H1 (cell line): ENCODE data around the gene FXYD7. TPM values are rescaled to one million over a fixed set of nuclear protein-coding genes. Genes with fewer than 3 reads are reported as not detected.
A peak's percentile ranks its signal among the peaks of the same experiment; 100 is the strongest.

Experiments used
- EZH2 ChIP-seq: fragments of 200-600 bp; sonication (generic); IDR thresholded peaks from 2 replicates; pipeline ENCODE4 v1.7.1; 2012; ENCODE audit warnings: low read depth, mild to moderate bottlenecking, moderate library complexity, low read length, inconsistent platforms; ENCODE audit not compliant: severe bottlenecking
- KDM1A ChIP-seq: fragments of 200-600, 300-600 bp; sonication (generic); IDR thresholded peaks from 2 replicates; pipeline ENCODE4 v1.7.1; 2016; ENCODE audit warnings: mild to moderate bottlenecking, low read length, borderline replicate concordance
- MAFK ChIP-seq: IDR thresholded peaks from 2 replicates; pipeline ENCODE4 v1.6.1; 2012; ENCODE audit warnings: low read depth, mild to moderate bottlenecking, improper control_type of control experiment, low read length
- RAD21 ChIP-seq, 2 experiments: IDR thresholded peaks in 1 of 2; conservative IDR thresholded peaks in 1 of 2; 2 replicates each; pipeline ENCODE4 v1.6.1; 2011; ENCODE audit warnings: low read depth in 2 of 2, low read length in 2 of 2, improper control_type of control experiment in 1 of 2, inconsistent platforms in 1 of 2, mild to moderate bottlenecking in 1 of 2, moderate library complexity in 1 of 2
- RFX5 ChIP-seq: IDR thresholded peaks from 2 replicates; pipeline ENCODE4 v1.6.1; 2011; ENCODE audit warnings: low read depth, low read length, improper control_type of control experiment, borderline replicate concordance
- SP4 ChIP-seq: IDR thresholded peaks from 2 replicates; pipeline ENCODE4 v1.6.1; 2012; ENCODE audit warnings: low read length, inconsistent platforms
- ZNF274 ChIP-seq: IDR thresholded peaks from 2 replicates; pipeline ENCODE4 v1.7.0; 2012; ENCODE audit warnings: low read length, borderline replicate concordance; ENCODE audit errors: extremely low read depth
- polyA plus RNA-seq, 7 experiments: library from polyadenylated mRNA; depleted of rRNA in 3 of 7; stranded (reverse) in 5 of 7; unstranded in 2 of 7; fragments of >200 nt in 5 of 7; fragments of 200-250 nt in 2 of 7; gene quantifications; 1 replicate in 5 of 7; 2 replicates in 1 of 7; 4 replicates in 1 of 7; pipeline versions ENCODE4 v1.2.1 to v1.2.3, GENCODE V29; 2011 to 2013; ENCODE audit warnings: missing spikeins in 2 of 7, mixed read lengths in 2 of 7
- total RNA-seq: library from RNA; stranded (reverse); fragmentation: NEBNext Ultra II Directional; extraction: Animal tissue kit (Norgen Biotek cat#: 25700); gene quantifications from 2 replicates; pipeline ENCODE4 v1.2.1, GENCODE V29; 2021

The FXYD7 gene
- total and polyA plus RNA-seq, 2 of the 8 experiments (the other 6 are each of a cell fraction or from before 2014, with no cell fraction given): 12.1 to 14.3 TPM

DNA sequence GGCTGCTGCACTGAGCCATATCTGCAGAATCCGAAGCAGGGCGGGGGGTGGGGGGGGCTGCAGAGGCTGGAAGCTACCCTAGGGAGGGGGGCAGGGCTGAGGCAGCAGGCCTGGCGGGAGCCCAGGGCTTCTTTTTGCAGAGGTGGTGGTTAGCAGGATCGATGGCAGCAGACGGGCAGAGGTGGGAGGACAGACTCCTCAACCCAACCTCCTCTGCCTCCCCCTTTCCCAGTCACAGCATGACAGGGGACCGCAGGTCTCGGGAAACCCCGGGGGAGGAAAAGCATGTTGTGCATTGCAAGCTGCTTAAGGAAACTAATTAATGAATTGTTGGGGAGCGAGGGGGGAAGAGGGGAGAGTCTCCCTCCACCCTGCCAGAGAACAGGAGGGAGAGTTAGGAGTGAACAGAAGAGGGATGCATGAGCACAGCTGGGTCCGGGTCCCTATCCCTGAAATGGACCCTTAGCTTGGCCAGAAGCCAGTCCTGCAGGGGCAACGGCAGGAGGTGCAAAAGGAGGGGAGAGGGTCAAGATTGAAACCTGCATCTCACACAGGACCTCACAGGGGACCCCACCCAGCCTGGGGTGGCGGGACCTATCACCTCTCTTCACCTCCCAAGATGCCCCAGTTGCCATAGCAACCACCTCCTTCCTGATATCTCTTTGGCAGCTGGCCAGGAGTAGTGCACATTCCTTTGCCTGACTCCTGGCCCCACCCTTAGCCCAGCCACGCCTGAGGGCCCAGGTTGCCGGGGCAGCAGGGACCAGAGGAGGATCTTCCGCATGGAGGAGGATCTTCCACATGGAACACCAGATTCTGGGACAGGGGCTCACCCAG is 1.8 kb downstream of the FXYD7 start (continued):
- TF ChIP-seq RAD21 (IDR thresholded peaks at IDR 0.05 in 1 of 2, conservative IDR thresholded peaks at IDR 0.05 in 1 of 2; ENCODE audit: low read depth in 2 of 2, low read length in 2 of 2) (0 out of 4 replicates have a peak, but pooled peaks of 1 of the 2 experiments have one; percentile 9), RFX5 (peak; percentile 85), MAFK (no peak), ZNF274 (no peak), EZH2 (no peak), SP4 (no peak), KDM1A (peak; percentile 34; the same call in 1 of the 2 replicates)
- TF ChIP-seq, all 59 proteins: peak for 5
